ENCODE results near the gene POLR3K.
A peak's percentile ranks its signal among the peaks of the same experiment; 100 is the strongest.
"Not testable (repeated sequence)": the region's sequence is repeated elsewhere in the genome, so short reads cannot be mapped to it uniquely, and the experiment has no call there.

Gene POLR3K

DNA sequence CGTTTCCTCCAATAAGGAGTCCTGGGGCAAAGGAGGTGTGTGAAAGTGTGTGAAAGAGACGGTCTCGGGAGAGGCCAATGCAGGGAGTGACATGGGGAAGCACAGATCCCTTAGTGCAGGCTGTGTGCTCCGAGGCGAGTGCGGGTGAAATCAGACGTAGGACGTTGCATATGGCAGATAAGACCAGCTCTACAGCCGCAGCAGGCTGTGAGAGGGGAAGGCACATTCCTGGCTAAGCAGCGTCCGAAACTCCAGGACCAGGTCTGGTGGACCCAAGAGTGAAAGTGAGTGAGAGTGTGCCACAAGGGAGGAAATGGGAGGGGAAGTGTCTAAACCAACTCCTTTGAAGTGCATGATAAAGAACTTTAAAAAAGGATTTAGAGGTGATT is 11.3 kb downstream of the POLR3K start:
- no peak for DNase-seq

DNA sequence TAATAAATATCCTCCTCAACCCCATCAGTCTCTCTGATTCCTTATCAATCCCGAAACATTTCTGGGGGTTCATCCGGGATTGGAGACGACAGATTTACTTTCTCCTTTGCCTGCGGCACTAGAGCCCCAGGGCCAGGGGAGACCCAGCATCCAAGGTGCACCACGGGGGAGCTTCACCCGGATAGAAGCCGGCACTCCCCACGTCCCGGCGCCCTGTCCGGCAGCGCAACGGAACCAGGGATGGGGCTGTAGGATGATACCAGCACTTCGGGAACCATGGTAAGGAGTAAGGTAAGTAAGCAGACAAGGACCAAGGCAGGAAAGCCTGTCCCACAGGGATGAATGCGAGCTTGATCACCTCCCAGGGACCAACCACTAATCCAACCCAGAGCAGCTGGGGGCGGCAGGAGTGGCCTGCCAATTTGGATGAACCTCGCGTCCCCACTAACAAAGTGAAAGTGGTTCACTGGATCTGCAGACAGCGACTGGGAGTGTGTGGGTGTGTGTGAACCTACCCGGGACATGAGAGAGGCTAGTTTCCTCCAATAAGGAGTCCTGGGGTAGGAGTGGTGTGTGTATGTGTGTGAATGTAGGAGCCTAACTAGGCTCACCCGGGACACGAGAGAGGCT is 11.9 kb downstream of the POLR3K start:
- no peak for DNase-seq

GRCh38 chr16:38941-39892 is 14.2 kb downstream of the POLR3K start:
- DNase-seq, result peak; percentile 50

GRCh38 chr16:38206-38605 is 15.2 kb downstream of the POLR3K start:
- DNase-seq, result not testable (repeated sequence)

GRCh38 chr16:37511-37910 is 15.9 kb downstream of the POLR3K start:
- DNase-seq, result no peak

DNA sequence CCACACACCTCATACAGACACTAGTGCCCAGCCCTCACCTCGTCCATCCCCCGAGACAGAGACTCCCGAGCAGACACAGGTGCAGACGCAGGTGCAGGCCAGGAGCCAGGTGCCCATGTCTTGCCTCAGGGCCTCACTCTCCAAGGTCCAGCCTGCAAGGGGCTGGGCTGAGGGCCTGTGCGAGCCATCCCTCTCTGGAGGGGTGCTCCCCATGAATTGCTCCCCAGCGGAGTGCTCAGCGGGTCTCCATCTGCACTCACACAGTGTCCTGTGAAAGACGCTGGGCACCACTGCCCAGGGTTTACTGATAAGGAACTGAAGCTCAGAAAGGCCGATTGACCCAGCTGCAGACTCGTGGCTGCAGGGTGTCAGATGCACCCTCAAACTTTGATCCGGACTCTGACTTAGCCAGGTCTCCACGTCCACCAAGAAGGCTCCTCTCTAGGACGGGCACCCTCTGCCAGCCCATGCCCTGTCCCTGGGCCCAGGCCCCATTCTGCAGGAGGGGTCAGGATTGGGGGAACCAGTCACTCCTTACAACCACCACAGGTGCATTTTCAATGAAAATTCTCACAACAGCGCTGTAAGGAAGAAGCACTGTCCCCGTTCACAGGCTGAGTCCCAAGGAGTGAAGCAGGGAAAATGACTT is 16.9 kb downstream of the POLR3K start:
- no peak for DNase-seq

DNA sequence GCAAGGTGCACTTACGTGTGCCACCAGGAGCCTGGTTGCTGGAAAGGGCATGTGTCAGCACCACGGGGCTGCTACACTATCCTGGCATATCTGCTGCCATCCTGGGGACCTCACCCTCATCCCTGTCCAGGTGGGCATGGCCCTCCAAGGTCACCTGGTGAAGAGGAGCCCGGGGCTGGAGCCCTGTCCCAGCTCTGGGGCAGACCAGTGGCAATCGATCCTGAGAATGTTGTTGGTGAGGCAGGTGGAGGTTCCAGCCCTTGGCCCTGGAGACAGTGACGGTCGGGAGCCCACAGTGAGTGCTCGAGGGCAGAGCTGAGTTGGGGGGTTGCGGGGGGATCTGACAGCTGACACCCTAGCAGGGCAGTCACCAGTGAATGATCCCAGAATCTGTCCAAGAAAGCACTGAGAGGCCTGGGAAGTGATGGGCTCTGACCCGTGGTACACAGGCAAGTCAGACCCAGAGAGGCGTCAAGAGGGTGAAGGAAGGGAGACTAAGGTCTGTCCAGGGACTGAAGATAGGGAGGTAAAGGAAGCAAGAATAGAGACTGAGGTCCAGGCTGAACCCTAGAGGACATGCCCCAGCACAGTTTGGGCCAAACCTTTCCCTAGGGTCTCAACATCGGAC is 17.6 kb downstream of the POLR3K start:
- DNase-seq, result no peak

GRCh38 chr16:35011-35677 is 18.3 kb downstream of the POLR3K start:
- no peak for DNase-seq

GRCh38 chr16:34648-34987 is 18.8 kb downstream of the POLR3K start:
- no peak for DNase-seq

GRCh38 chr16:33877-34647 is 19.3 kb downstream of the POLR3K start:
- DNase-seq, result no peak

- not testable (repeated sequence) for DNase-seq
These were observed 20.1 kb downstream of the POLR3K start for GRCh38 chr16:33154-33876.

DNA sequence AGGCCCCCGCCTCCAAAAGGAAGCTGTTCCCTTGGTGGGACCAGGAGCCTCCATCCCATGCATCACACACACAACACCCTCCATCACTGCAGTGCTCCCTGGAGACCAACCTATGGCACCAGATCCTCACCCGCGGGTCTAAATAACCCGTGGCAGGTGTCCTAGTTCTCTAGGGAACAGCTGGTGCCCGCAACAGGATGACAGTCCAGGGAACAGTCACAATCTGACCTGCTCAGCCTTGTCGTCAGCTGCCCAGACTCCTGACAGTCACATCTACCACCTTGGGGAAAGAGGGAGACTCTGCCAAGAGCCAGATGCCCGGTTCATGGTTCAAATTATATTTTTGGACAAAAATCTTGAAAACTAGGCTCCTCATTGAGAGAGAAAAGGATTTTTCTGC is 22.8 kb downstream of the POLR3K start:
- not testable (repeated sequence) for DNase-seq

DNA sequence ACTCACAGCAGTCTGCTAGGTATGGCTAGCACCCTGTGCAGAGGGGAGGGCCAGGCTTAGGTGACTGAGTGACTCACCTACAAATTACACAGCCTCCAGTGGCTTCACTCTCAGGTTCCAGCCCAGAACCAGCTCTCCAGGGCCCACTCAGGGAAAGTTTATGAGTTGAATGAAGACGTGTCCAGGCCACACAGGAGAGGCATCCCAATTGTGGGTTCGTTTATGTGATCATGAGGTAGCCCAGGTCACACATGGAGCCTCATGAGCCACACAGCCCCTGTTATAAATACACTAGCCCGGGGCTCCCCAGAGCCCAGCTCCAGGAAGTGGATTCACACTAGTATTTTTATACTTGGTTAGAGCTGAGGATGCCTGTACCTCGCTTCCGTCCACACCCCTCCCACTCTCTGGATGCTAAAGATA is 27.5 kb downstream of the POLR3K start:
- DNase-seq, result not testable (repeated sequence)

DNA sequence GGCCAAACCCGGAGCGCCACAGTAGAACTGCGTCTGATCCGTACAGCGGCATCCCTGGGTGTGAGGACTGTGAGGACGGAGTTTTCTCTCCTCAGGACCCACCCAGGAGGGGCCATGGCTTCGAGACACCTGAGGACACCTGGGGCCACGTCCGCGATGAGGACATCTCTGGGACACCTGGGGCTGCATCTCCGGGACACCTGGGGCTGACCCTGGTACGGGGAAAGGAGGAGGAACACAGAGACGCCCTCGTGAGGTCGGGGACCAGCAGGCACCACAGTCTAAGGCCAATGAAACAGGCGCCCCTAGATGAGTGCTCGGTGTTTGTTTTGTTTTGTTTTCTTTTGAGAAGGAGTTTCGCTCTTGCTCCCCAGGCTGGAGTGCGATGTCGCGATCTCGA is 29.3 kb downstream of the POLR3K start:
- DNase-seq, result not testable (repeated sequence)

DNA sequence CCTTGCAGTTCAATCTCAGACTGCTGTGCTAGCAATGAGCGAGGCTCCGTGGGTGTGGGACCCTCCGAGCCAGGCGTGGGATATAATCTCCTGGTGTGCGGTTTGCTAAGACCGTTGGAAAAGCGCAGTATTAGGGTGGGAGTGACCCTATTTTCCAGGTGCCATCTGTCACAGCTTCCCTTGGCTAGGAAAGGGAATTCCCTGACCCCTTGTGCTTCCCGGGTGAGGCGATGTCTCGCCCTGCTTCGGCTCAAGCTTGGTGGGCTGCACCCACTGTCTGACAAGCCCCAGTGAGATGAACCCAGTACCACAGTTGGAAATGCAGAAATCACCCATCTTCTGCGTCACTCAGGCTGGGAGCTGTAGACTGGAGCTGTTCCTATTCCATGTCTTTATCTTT is 32.5 kb downstream of the POLR3K start:
- not testable (repeated sequence) for DNase-seq

- not testable (repeated sequence) for DNase-seq
These were observed 36.2 kb downstream of the POLR3K start for GRCh38 chr16:17062-17765.

GRCh38 chr16:10772-11171 is 42.6 kb downstream of the POLR3K start:
- peak; percentile 96 for DNase-seq

DNA sequence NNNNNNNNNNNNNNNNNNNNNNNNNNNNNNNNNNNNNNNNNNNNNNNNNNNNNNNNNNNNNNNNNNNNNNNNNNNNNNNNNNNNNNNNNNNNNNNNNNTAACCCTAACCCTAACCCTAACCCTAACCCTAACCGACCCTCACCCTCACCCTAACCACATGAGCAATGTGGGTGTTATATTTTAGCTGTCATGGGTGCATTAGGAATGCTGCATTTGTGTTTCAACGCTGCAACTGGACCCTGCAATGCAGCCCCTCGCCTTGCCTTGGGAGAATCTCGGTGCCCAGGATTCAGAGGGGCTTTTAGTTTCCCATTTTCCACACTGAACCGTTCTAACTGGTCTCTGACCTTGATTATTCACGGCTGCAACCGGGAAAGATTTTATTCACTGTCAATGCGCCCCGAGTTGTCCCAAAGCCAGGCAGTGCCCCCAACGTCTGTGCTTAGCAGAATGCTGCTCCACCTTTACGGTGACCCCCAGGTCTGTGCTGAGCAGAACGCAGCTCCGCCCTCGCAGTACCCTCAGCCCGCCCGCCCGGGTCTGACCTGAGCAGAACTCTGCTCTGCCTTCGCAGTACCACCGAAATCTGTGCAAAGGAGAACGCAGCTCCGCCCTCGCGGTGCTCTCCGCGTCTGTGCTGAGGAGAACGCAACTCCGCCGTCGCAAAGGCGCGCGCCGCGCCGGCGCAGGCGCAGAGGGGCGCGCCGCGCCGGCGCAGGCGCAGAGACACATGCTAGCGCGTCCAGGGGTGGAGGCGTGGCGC is 43.3 kb downstream of the POLR3K start:
- no peak for DNase-seq
